HG03558 (cell line): Measurements from ENCODE around the gene GULP1.

Source experiments
- ATAC-seq: cut with Tn5 transposase; IDR thresholded peaks from one replicate; pipeline ENCODE4 v1.9.1; 2021; ENCODE audit warnings: moderate number of reproducible peaks; ENCODE audit not compliant: unreplicated experiment; ENCODE audit errors: extremely low read depth

The GULP1 gene

GRCh38 chr2:188365058-188365641 is 73.5 kb downstream of the GULP1 start:
- ATAC-seq, result no peak

- no peak for ATAC-seq
Measured at GRCh38 chr2:188367164-188367563, 75.5 kb downstream of the GULP1 start.

GRCh38 chr2:188369365-188369764 is 77.7 kb downstream of the GULP1 start:
- no peak for ATAC-seq

GRCh38 chr2:188378371-188378950 is 86.8 kb downstream of the GULP1 start:
- ATAC-seq, result no peak

- ATAC-seq, result no peak
Measured at GRCh38 chr2:188379748-188380147, 88.1 kb downstream of the GULP1 start.

GRCh38 chr2:188380280-188380679 is 88.6 kb downstream of the GULP1 start:
- no peak for ATAC-seq

- no peak for ATAC-seq
Measured at GRCh38 chr2:188381614-188382013, 89.9 kb downstream of the GULP1 start.

GRCh38 chr2:188382107-188382506 is 90.4 kb downstream of the GULP1 start:
- ATAC-seq, result no peak

- ATAC-seq, result no peak
Measured at GRCh38 chr2:188383158-188383557, 91.5 kb downstream of the GULP1 start.

- ATAC-seq, result no peak
Measured at GRCh38 chr2:188385857-188386256, 94.2 kb downstream of the GULP1 start.

GRCh38 chr2:188388831-188389230 is 97.2 kb downstream of the GULP1 start:
- ATAC-seq, result no peak

- no peak for ATAC-seq
Measured at GRCh38 chr2:188391354-188391753, 99.7 kb downstream of the GULP1 start.

- ATAC-seq, result no peak
Measured at GRCh38 chr2:188394931-188395472, 103.3 kb downstream of the GULP1 start.

GRCh38 chr2:188395903-188396689 is 104.4 kb downstream of the GULP1 start:
- no peak for ATAC-seq

GRCh38 chr2:188399159-188399558 is 107.5 kb downstream of the GULP1 start:
- ATAC-seq, result no peak

GRCh38 chr2:188403676-188404075 is 112.0 kb downstream of the GULP1 start:
- ATAC-seq, result no peak

GRCh38 chr2:188404341-188405004 is 112.8 kb downstream of the GULP1 start:
- ATAC-seq, result no peak

- ATAC-seq, result no peak
Measured at GRCh38 chr2:188406414-188406813, 114.7 kb downstream of the GULP1 start.

- ATAC-seq, result no peak
Measured at GRCh38 chr2:188410504-188411235, 119.0 kb downstream of the GULP1 start.

GRCh38 chr2:188412190-188412589 is 120.5 kb downstream of the GULP1 start:
- ATAC-seq, result no peak
